GM12801 (cell line): Measurements from ENCODE around the gene PCDH9.

ENCODE experiments used
- TF ChIP-seq, protein P1 (sequence below): IDR thresholded peaks from one replicate; pipeline ENCODE4 v1.5.1; 2011; ENCODE audit warnings: control low read depth; ENCODE audit not compliant: insufficient read length; ENCODE audit errors: extremely low read depth

The PCDH9 gene

DNA sequence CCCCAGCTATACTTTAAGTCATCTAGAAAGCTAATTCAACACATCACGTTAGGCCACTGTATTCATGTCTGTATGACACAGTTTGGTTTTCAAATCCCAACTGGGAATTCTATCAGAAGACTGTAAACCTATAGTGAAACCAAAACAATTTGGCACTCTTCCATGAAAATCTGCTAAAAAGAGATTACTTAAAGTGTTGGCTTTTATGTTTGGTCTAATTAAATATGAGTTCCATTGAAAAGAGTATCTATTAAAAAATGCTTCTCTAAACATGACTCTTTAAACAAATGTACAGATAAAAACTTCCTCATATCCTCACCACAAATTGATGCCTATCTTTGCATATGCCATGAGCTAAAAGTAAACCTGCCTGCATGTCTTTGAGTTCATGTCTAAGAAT is 25.4 kb downstream of the PCDH9 start:
- TF ChIP-seq, protein P1, sequence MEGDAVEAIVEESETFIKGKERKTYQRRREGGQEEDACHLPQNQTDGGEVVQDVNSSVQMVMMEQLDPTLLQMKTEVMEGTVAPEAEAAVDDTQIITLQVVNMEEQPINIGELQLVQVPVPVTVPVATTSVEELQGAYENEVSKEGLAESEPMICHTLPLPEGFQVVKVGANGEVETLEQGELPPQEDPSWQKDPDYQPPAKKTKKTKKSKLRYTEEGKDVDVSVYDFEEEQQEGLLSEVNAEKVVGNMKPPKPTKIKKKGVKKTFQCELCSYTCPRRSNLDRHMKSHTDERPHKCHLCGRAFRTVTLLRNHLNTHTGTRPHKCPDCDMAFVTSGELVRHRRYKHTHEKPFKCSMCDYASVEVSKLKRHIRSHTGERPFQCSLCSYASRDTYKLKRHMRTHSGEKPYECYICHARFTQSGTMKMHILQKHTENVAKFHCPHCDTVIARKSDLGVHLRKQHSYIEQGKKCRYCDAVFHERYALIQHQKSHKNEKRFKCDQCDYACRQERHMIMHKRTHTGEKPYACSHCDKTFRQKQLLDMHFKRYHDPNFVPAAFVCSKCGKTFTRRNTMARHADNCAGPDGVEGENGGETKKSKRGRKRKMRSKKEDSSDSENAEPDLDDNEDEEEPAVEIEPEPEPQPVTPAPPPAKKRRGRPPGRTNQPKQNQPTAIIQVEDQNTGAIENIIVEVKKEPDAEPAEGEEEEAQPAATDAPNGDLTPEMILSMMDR: no peak

DNA sequence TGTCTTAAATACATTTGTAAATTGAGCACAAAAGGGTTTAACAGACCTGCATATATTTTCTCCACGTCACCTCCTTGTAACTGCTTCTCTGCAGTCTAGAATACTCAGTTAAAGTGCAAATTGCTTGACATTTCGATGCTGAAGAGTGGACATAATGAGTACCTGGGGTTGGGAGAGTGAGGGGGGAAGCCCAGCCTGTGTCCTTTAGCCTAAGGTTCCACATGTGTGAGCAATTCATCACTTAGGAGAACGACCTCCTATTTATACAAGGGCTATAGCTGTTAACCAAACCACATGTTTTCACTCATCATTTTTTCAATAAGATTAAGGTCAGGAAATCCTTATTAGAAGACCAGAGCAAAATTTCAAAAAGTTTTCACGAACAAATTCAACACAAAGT is 29.5 kb downstream of the PCDH9 start:
- TF ChIP-seq, protein P1: no peak

DNA sequence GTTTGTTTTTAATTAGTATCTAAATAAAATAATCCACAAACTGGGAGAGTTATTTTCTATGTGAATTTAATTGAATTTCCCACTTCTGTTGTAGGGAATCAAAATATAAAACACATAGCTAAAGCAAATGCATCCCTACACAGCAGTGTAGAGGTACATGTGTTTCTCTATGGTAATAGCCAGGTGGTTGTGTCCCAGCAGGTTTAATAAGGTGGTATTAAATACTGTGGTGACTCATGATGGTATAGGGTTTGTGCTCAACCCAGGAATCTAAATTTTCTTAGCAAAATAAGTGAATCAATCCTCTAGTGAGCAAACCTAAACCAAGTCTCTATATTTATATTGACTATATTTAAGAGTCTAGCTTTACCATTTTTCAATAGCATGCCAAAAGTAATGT is 30.0 kb downstream of the PCDH9 start:
- TF ChIP-seq, protein P1: no peak

DNA sequence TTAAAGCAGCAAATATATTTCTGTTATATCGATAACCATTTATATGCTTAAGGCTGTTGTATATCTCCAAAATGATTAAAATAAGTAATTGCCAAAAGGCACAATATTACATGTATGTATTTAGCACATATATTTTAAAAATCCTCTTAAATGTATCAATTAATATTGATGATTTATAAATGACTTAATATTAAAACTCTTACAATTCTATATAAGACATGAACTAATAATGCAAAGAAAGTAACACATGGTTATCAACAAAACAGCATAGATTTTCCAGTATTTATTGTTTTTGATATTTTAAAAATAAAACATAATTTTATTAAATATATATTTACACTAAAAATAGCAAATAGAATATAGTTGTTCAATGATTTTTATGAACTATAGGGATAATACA is 32.4 kb downstream of the PCDH9 start:
- TF ChIP-seq, protein P1: no peak

DNA sequence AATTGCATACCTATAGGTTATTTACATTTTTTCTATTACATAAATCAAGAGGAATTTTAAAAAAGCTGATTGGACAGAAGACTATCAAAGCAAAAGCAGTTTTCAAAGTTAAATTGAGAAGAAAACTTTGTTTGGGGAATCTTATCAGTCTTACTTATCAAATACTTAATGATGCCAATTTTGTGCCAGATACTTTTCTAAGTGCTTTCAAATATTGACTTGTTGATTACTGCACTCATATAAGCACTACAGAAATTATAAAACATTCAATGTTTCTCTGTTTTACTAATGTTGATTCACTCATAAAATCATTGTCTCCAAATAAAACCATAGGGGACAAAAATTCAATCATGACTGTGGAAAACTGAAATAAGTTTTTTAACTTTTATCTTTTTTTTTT is 36.2 kb downstream of the PCDH9 start:
- TF ChIP-seq, protein P1: no peak

DNA sequence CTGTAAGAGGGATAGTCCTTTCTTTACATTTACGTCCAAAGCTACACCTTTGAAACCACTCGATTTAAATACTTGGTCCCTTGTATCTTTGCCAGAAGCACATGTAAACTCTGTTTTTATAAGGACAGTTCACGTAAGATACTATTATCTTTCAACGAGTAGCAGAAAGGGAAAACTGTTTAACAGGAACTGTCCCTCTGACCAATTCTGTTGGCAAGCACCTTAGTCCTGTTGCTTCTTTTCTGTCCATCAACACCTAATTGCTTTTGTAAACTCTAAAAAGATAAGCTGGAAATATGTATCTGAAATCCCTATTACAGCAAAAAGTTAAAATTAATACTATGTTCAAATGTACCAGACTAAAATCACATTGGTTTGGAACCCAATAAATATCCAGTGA is 37.4 kb downstream of the PCDH9 start:
- TF ChIP-seq, protein P1: no peak

DNA sequence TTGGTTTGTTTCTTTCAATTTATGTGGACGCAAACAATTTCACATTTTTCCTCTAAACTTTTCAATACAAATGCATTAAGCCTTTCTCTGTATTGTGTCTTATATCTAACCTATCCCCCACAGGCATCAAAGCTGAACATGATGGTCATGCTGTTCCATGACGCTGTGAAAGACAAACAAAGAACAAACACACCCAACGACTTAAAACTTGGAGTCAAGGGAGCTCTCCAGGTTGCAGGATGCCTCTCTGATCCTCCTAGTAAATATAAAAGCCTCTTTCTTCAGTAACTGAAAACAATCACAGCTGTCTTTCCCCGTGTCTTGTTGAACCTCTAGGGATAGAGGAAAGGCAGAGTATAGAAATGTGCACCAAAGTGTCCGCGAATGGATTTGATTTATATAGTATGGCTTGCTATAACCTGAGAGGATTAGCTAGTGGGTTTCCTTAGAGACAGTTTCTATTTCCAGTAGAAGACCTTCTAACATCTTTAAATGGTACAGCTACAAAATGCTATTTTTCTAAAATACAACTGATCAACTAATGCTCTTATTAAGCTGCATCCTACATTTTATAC is 43.1 kb downstream of the PCDH9 start:
- TF ChIP-seq, protein P1: no peak
